ENCODE data around the gene ARHGAP1.

The ARHGAP1 gene

DNA sequence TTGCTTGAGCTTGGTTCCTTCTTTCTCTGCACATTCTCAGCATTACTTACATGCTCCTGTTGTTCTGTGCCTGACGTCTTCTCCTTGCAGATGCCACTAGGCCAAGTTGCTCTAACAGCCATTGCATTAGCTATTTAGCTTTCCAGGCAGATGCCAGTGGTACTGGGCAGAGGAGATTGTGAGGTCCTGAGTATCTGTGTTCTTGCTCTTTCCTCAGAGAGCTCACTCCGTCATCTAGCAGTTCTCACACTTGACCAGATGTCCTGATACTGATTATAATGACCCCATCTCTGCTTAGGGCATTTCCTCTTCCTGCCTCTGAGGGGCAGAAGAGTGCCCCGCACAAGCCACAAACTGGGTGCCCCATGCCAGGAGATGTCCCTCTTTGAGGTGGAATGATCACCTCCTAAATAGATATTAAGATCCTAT lies 30.7 kb downstream of the ARHGAP1 start:
- Mint-ChIP-seq H3K9me3 (no peaks in the 10 kb centered on the region), H3K27me3 (ENCODE audit: low read depth) (no peaks in the 10 kb centered on the region), H3K27ac (peak overlapping the region in 2 of 3 experiments; percentile 17 to 40), H3K4me1 (peaks cover 48% of the 10 kb centered on the region), H3K36me3 (ENCODE audit: low read depth) (peaks cover 70% of the 10 kb centered on the region), H3K4me3 (no peak overlapping the region)
- TF ChIP-seq, protein P1, sequence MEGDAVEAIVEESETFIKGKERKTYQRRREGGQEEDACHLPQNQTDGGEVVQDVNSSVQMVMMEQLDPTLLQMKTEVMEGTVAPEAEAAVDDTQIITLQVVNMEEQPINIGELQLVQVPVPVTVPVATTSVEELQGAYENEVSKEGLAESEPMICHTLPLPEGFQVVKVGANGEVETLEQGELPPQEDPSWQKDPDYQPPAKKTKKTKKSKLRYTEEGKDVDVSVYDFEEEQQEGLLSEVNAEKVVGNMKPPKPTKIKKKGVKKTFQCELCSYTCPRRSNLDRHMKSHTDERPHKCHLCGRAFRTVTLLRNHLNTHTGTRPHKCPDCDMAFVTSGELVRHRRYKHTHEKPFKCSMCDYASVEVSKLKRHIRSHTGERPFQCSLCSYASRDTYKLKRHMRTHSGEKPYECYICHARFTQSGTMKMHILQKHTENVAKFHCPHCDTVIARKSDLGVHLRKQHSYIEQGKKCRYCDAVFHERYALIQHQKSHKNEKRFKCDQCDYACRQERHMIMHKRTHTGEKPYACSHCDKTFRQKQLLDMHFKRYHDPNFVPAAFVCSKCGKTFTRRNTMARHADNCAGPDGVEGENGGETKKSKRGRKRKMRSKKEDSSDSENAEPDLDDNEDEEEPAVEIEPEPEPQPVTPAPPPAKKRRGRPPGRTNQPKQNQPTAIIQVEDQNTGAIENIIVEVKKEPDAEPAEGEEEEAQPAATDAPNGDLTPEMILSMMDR (IDR thresholded peaks at IDR 0.05; ENCODE audit: unreplicated experiment in 3 of 3), result no peak

DNA sequence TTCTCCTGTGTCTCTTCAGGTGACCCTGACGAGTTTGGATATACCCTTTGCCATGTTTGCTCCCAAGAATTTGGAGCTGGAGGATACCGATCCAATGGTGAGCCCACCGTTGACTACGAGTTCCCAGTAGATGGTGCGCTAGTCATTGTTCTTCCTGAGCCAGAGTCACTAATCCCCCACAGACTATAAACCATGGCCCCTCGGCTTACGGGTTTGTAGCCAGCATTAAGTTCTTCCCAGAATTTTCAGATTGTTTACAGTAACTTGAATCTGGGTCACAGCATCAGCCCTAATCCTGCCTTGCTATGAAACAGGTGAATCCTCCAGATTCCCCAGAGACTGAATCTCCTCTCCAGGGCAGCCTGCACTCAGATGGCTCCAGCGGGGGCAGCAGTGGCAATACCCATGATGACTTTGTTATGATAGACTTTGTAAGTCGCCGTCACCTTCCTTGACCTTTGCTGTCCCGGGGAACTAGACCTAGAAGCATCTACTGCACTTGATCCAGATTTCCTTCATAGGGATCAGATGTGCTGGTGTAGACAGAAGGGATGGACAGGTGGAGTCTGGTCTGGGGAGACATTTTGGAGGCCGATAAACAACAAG lies 31.8 kb downstream of the ARHGAP1 start:
- no peak overlapping the region for H3K4me3 Mint-ChIP-seq
- TF ChIP-seq, protein P1 (IDR thresholded peaks at IDR 0.05; ENCODE audit: unreplicated experiment in 3 of 3), result no peak
- H3K9me3 Mint-ChIP-seq, result no peaks in the 10 kb centered on the region
- H3K4me1 Mint-ChIP-seq, result peaks cover 44% of the 10 kb centered on the region
- H3K27me3 Mint-ChIP-seq (ENCODE audit: low read depth), result no peaks in the 10 kb centered on the region
- peaks cover 75% of the 10 kb centered on the region for H3K36me3 Mint-ChIP-seq (ENCODE audit: low read depth)
- peak overlapping the region in 1 of 3 experiments; percentile 40 for H3K27ac Mint-ChIP-seq

DNA sequence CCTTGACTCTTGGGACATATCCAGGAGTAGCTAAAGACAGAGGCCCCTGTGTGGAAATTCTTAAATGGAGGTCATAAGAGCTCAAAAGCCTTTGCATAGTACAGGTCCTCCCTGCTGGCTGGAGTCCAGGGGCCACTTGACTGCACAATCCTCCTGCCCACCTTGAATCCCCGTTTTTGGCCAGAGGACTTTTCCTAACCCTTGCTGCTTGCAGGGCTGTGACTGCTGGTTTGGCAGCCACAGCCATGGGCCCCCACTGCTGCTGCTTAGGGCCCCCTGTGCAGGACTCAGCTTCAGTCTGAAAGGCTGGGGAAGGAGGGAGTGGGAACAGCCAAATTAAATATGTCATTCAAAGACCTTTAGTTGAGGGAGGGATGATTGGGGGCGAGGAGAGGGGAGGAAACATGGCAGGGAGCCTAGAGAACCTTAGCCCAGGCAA lies 33.4 kb downstream of the ARHGAP1 start:
- TF ChIP-seq, protein P1 (IDR thresholded peaks at IDR 0.05; ENCODE audit: unreplicated experiment in 3 of 3), result no peak
- H3K27me3 Mint-ChIP-seq (ENCODE audit: low read depth), result no peaks in the 10 kb centered on the region
- H3K27ac Mint-ChIP-seq, result peak overlapping the region; percentile 83 to 91 (median 86)
- peaks cover 36% of the 10 kb centered on the region for H3K4me1 Mint-ChIP-seq
- peak overlapping the region; percentile 8 to 62 (median 15) for H3K4me3 Mint-ChIP-seq
- no peaks in the 10 kb centered on the region for H3K9me3 Mint-ChIP-seq
- peaks cover 73% of the 10 kb centered on the region for H3K36me3 Mint-ChIP-seq (ENCODE audit: low read depth)

DNA sequence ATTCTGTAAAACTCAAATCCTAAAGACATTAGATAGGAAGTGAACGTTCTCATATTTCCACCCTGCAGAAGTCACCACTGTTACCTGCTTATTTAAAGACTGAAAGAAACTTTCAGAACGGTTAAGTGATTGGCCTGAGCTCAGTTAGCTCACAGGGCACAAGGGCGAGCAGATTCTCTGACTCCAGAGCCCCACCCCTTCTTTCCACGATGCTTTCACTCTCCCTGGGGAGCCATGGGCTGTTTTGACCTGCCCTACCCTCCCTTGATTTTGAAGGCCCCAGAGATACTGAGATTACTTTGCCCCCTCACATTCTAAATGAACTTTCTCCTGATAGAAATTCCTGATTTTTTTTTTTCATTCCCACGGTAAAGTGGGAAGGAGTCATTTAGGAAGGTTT lies 33.9 kb downstream of the ARHGAP1 start:
- Mint-ChIP-seq H3K9me3 (no peaks in the 10 kb centered on the region), H3K4me3 (peak overlapping the region; percentile 8 to 62 (median 13)), H3K36me3 (ENCODE audit: low read depth) (peaks cover 71% of the 10 kb centered on the region), H3K4me1 (peaks cover 33% of the 10 kb centered on the region), H3K27ac (peak overlapping the region; percentile 83 to 91 (median 86)), H3K27me3 (ENCODE audit: low read depth) (no peaks in the 10 kb centered on the region)
- TF ChIP-seq, protein P1 (IDR thresholded peaks at IDR 0.05; ENCODE audit: unreplicated experiment in 3 of 3), result no peak

GRCh38 chr11:46665356-46665755 lies 35.1 kb downstream of the ARHGAP1 start:
- H3K27me3 Mint-ChIP-seq (ENCODE audit: low read depth), result no peaks in the 10 kb centered on the region
- H3K4me1 Mint-ChIP-seq, result peaks cover 33% of the 10 kb centered on the region
- H3K4me3 Mint-ChIP-seq, result no peak overlapping the region
- H3K36me3 Mint-ChIP-seq (ENCODE audit: low read depth), result peaks cover 65% of the 10 kb centered on the region
- TF ChIP-seq, protein P1 (IDR thresholded peaks at IDR 0.05; ENCODE audit: unreplicated experiment in 3 of 3), result no peak
- H3K9me3 Mint-ChIP-seq, result no peaks in the 10 kb centered on the region
- no peak overlapping the region for H3K27ac Mint-ChIP-seq

DNA sequence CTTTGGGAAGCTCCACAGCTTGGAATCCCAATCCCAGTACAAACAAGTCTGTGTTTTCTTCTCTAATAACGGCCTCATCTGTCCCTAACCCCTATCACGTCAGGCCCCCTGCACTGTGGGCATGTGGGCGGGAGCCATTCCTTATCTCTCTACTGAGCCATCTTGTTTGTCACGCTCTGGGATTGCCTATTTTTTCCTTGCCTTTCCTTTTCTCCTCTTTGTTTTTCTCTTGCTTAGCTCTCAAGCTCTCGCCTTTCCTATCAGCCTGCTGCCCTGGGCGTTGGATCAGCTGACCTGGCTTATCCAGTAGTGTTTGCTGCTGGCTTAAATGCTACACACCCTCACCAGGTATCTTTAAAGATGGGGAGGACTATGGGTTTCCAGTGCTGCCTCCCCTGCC lies 35.8 kb downstream of the ARHGAP1 start:
- Mint-ChIP-seq H3K27ac (peak overlapping the region in 1 of 3 experiments; percentile 8), H3K9me3 (no peaks in the 10 kb centered on the region), H3K27me3 (ENCODE audit: low read depth) (no peaks in the 10 kb centered on the region), H3K4me3 (no peak overlapping the region), H3K4me1 (peaks cover 30% of the 10 kb centered on the region), H3K36me3 (ENCODE audit: low read depth) (peaks cover 69% of the 10 kb centered on the region)
- TF ChIP-seq, protein P1 (IDR thresholded peaks at IDR 0.05; ENCODE audit: unreplicated experiment in 3 of 3), result no peak

Data from nephron (organoid).